Measurements from ENCODE around the gene SPSB2.

GRCh38 chr12:6845395-6845794, 27.7 kb downstream of the SPSB2 start:
- no peak for TF ChIP-seq POLR2A (IDR thresholded peaks at IDR 0.05)
- no peak for TF ChIP-seq POLR2AphosphoS5 (IDR thresholded peaks at IDR 0.05)
